GM19395 (cell line): ENCODE measurements around the gene FOXD4L6.
"Not testable (repeated sequence)": the region's sequence is repeated elsewhere in the genome, so short reads cannot be mapped to it uniquely, and the experiment has no call there.

Experiments used
- ATAC-seq: cut with Tn5 transposase; IDR thresholded peaks from one replicate; pipeline ENCODE4 v1.9.1; 2021; ENCODE audit warnings: mild to moderate bottlenecking, moderate library complexity; ENCODE audit not compliant: unreplicated experiment

Gene FOXD4L6

GRCh38 chr9:41104542-41104941, 23.9 kb downstream of the FOXD4L6 start:
- not testable (repeated sequence) for ATAC-seq

GRCh38 chr9:41100508-41100907, 28.0 kb downstream of the FOXD4L6 start:
- ATAC-seq, result not testable (repeated sequence)

GRCh38 chr9:41098759-41099158, 29.7 kb downstream of the FOXD4L6 start:
- not testable (repeated sequence) for ATAC-seq

GRCh38 chr9:41095060-41095459, 33.4 kb downstream of the FOXD4L6 start:
- ATAC-seq, result not testable (repeated sequence)

GRCh38 chr9:41094010-41094773, 34.3 kb downstream of the FOXD4L6 start:
- not testable (repeated sequence) for ATAC-seq

- not testable (repeated sequence) for ATAC-seq
Observed at GRCh38 chr9:41090922-41091321, 37.6 kb downstream of the FOXD4L6 start.

GRCh38 chr9:41090386-41090785, 38.1 kb downstream of the FOXD4L6 start:
- ATAC-seq, result not testable (repeated sequence)

- peak; percentile 80 for ATAC-seq
Observed at GRCh38 chr9:41088450-41089059, 39.9 kb downstream of the FOXD4L6 start.

GRCh38 chr9:41087929-41088328, 40.6 kb downstream of the FOXD4L6 start:
- not testable (repeated sequence) for ATAC-seq

GRCh38 chr9:41087157-41087780, 41.2 kb downstream of the FOXD4L6 start:
- not testable (repeated sequence) for ATAC-seq

GRCh38 chr9:41086685-41087084, 41.8 kb downstream of the FOXD4L6 start:
- not testable (repeated sequence) for ATAC-seq

GRCh38 chr9:41086215-41086614, 42.3 kb downstream of the FOXD4L6 start:
- not testable (repeated sequence) for ATAC-seq

- not testable (repeated sequence) for ATAC-seq
Observed at GRCh38 chr9:41082358-41082757, 46.1 kb downstream of the FOXD4L6 start.

- not testable (repeated sequence) for ATAC-seq
Observed at GRCh38 chr9:41079464-41079863, 49.0 kb downstream of the FOXD4L6 start.

- not testable (repeated sequence) for ATAC-seq
Observed at GRCh38 chr9:41077586-41077985, 50.9 kb downstream of the FOXD4L6 start.
